Measurements from ENCODE around the gene MBD4.

- no peak for TF ChIP-seq CTCF (IDR thresholded peaks at IDR 0.05)
- no peak for TF ChIP-seq POLR2A (IDR thresholded peaks at IDR 0.05)
Observed at GRCh38 chr3:129453732-129454131, 14.0 kb upstream of the MBD4 start.

Measured in thyroid gland (tissue), 4 donors.